ELF-1 (cell line): Measurements from ENCODE around the gene HTRA1.
A peak's percentile ranks its signal among the peaks of the same experiment; 100 is the strongest.

Experiments
- DNase-seq: peaks from one replicate; pipeline ENCODE4 v3.0.0-alpha.2; 2016; ENCODE audit warnings: low read depth, low spot score

HTRA1 gene

DNA sequence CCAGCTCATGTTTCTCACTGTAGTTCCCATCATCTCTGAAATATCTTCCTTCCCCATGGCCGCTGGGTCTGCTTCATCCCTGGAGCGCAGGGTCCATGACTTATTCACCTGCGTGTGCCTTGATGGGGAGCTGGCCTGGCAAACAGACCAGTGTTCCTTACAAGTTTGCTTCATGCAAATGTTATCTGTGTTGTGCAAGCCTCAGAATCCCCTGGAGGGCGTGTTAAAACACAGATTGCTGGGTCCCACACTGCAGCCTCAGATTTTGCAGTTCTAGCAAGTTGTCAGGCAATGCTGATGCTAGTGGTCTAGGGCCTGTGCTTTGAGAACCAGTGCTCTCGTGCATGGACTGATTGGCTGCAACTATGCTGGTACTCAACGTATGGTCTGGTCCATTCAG is 92.0 kb downstream of the HTRA1 start:
- DNase-seq = no peak

- DNase-seq = no peak
Observed at GRCh38 chr10:122554131-122555036, 93.0 kb downstream of the HTRA1 start.

- DNase-seq = no peak
Observed at GRCh38 chr10:122555442-122555841, 94.1 kb downstream of the HTRA1 start.

- DNase-seq = peak; percentile 39
Observed at GRCh38 chr10:122557516-122557915, 96.2 kb downstream of the HTRA1 start.

DNA sequence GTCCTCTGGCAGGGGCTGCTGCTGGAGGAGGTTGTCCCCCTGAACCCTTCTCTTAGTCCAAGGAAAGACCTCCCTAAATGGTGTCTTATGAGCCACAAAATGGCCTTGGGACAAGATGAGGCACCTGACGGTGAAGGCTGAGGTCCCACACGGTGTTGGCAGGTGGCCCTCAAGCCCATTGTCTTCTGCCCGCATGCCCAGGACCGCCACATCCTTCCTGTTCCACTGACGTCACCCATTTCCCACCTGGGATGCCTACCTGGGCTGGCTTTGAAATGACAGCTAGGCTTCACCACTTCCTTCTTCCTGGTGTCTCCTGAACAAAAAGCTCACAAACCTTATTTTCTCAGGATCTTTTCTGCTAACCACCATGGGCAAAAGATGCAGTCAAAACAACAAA is 97.1 kb downstream of the HTRA1 start:
- no peak for DNase-seq

DNA sequence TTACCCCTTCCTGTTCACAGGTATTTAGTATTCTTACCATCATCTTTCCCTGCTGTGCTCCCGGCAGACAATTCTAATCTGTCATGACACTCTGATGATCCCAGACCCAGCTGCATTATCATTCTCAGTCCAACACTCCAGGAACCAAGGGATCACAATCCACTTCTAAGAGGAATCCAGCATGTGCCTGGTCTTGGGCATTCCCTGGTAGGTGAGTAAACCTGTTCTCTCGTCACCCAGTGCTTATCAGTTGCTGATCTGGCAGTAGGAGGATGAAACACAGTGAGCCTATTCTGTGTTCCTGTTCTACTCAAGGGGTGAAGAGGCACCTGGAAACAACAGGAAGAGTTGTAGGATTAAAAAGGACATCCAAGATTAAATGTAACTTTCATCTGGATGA is 97.9 kb downstream of the HTRA1 start:
- peak; percentile 14 for DNase-seq

GRCh38 chr10:122560279-122560804 is 99.0 kb downstream of the HTRA1 start, which contains the start of gene DMBT1:
Gene DMBT1 (plus strand): TSS chr10:122560754. CDS start chr10:122560771, 17 bp downstream.
- no peak for DNase-seq

DNA sequence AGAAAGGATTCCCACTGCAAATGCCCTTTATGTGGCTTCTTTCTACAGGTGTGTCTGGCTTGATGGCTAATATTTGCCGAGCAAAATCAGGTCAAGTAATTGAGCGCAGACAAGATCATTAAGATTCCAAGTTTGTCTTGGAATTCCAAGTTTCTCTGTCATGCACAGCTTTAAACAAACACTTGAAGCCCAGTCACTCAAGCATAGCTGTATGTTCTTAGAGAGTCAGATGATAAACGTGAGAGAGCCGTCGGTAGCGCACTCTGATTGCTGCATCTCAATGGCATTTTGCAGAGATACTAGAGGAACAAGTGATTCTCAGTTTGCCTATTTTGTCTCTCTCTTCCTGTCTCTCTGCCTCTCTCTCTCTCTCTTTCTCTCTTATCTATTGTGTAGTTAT is 99.9 kb downstream of the HTRA1 start:
- no peak for DNase-seq

- no peak for DNase-seq
Observed at GRCh38 chr10:122561792-122562191, 100.4 kb downstream of the HTRA1 start.
